ENCODE data around the gene NR4A3. TPM values are rescaled to one million over a fixed set of nuclear protein-coding genes. Genes with fewer than 3 reads are reported as not detected.

NR4A3 gene
- total and polyA plus RNA-seq, 9 of the 15 experiments (the other 6 are each of a cell fraction or from before 2014, with no cell fraction given) = 0.04 to 0.07 TPM; not detected in 7

GRCh38 chr9:99819123-99819855, 2.4 kb upstream of the NR4A3 start (continued):
- TF ChIP-seq YY1 (IDR thresholded peaks at IDR 0.05; ENCODE audit: borderline replicate concordance in 1 of 3, control insufficient read depth in 1 of 3, extremely low read depth in 1 of 3, insufficient read depth in 3 of 3, insufficient read length in 1 of 3, insufficient replicate concordance in 2 of 3, low read depth in 1 of 3, low read length in 2 of 3) (no peak), ZNF76 (CRISPR knock-in tag; IDR thresholded peaks at IDR 0.05; ENCODE audit: borderline replicate concordance) (peak; percentile 32; the same call in 1 of the 2 replicates), ZNF445 (CRISPR knock-in tag; IDR thresholded peaks at IDR 0.05; ENCODE audit: low read depth) (no peak), FOSL1 (tag; conservative IDR thresholded peaks at IDR 0.05) (no peak; the same call in 1 of the 2 replicates), ZNF764 (CRISPR knock-in tag; IDR thresholded peaks at IDR 0.05; ENCODE audit: low read depth) (no peak), KLF13 (tag; IDR thresholded peaks at IDR 0.05; ENCODE audit: borderline replicate concordance, low read depth) (peak; percentile 83), KDM1A (IDR thresholded peaks at IDR 0.05) (no peak), SAFB (IDR thresholded peaks at IDR 0.05; ENCODE audit: borderline replicate concordance, low read depth, low read length) (0 out of 2 replicates have a peak, but pooled peaks have one; percentile 40), KAT8 (IDR thresholded peaks at IDR 0.05; ENCODE audit: low read depth) (no peak), CBFA2T2 (conservative IDR thresholded peaks at IDR 0.05) (no peak), CGGBP1 (CRISPR knock-in tag; IDR thresholded peaks at IDR 0.05) (no peak), JUND (IDR thresholded peaks at IDR 0.05; ENCODE audit: borderline replicate concordance, low read depth, low read length) (no peak; the same call in 1 of the 2 replicates), JUND (tag; IDR thresholded peaks at IDR 0.05; ENCODE audit: borderline replicate concordance, low read depth, low read length) (peak; percentile 32; the same call in 1 of the 3 replicates), ZNF583 (CRISPR knock-in tag; IDR thresholded peaks at IDR 0.05) (no peak), L3MBTL2 (IDR thresholded peaks at IDR 0.05) (peak; percentile 72)
- TF ChIP-seq, protein P1, sequence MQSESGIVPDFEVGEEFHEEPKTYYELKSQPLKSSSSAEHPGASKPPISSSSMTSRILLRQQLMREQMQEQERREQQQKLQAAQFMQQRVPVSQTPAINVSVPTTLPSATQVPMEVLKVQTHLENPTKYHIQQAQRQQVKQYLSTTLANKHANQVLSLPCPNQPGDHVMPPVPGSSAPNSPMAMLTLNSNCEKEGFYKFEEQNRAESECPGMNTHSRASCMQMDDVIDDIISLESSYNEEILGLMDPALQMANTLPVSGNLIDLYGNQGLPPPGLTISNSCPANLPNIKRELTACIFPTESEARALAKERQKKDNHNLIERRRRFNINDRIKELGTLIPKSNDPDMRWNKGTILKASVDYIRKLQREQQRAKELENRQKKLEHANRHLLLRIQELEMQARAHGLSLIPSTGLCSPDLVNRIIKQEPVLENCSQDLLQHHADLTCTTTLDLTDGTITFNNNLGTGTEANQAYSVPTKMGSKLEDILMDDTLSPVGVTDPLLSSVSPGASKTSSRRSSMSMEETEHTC (IDR thresholded peaks at IDR 0.05) = peak; percentile 61
